ENCODE results near the gene FASTK.

GRCh38 chr7:151035026-151035717, 45.4 kb downstream of the FASTK start:
- TF ChIP-seq CTCF (conservative IDR thresholded peaks at IDR 0.05) (no peak), ZFX (IDR thresholded peaks at IDR 0.05) (no peak)
